Measurements from ENCODE around the gene DCAF8L2.

The DCAF8L2 gene

DNA sequence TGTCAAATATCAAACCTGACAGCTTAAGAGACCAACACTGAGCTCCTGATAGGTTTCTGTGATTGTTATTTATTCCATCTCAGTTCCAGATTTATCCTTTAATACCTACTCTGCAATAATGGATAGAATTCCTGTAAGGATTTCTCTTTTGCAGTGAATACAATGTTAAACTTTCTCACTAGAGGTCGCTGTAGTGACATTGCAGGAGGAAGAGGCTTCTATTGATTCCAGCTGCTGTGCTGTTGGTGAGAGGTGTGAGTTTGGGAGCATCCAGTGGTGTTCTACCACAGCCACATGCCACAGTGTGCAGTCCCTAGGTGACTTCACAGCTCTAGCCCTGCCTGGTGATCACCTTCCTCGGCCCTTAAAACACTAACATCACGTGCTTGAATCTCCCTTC lies 34.6 kb upstream of the DCAF8L2 start:
- 62% methylated on average over 2 of the region's 3 CpGs for WGBS
- H4K8ac ChIP-seq (ENCODE audit: low read length): no peak overlapping the region

DNA sequence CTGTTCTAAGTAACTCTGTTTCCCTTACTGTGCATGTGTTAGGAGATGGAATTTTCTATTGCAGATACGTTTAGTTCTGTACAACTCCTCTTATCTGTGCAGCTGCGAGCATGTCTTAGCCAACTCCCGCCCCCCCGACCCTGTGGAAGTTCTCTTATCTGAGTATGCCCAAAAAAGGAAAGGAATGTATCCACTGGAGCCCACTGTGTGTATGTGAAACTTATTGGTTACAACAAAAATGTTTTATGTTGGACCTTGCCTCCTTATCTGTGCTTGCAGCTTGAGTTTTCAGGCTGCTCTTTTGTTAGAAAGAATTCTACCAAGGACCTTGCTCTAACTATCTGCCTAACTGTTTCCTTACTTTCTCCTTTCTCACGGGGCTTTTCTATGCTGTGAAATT lies 24.2 kb upstream of the DCAF8L2 start:
- Histone ChIP-seq H3K27me3 (ENCODE audit: control insufficient read depth in 1 of 2, insufficient read depth in 1 of 2, low read length in 2 of 2) (no peaks in the 10 kb centered on the region), H3K27ac (ENCODE audit: low read length, poor library complexity, severe bottlenecking) (no peak overlapping the region), H3K4me2 (ENCODE audit: low read length, poor library complexity, severe bottlenecking) (no peak overlapping the region), H3K4me1 (ENCODE audit: control insufficient read depth, insufficient read depth, low read depth, low read length) (no peaks in the 10 kb centered on the region), H3K9ac (ENCODE audit: low read length) (no peak overlapping the region), H3K9me3 (ENCODE audit: control insufficient read depth, low read length) (no peaks in the 10 kb centered on the region), H3K79me1 (replicated peaks; ENCODE audit: low read length, poor library complexity, severe bottlenecking) (no peaks in the 10 kb centered on the region), H2AK5ac (ENCODE audit: low read length, severe bottlenecking) (no peak overlapping the region), H2BK5ac (ENCODE audit: low read depth, low read length, poor library complexity, severe bottlenecking) (no peak overlapping the region), H2AFZ (ENCODE audit: low read depth, low read length) (no peak overlapping the region), H3K4ac (ENCODE audit: low read depth in 1 of 2, low read length in 2 of 2) (no peak overlapping the region), H3K23ac (ENCODE audit: low read length in 2 of 2) (no peak overlapping the region), H2BK15ac (ENCODE audit: low read depth, poor library complexity, severe bottlenecking) (no peak overlapping the region), H3K36me3 (ENCODE audit: control insufficient read depth in 1 of 2, insufficient read depth in 2 of 2, low read depth in 1 of 2, low read length in 2 of 2) (no peaks in the 10 kb centered on the region), H4K91ac (ENCODE audit: low read length) (no peak overlapping the region), H4K8ac (ENCODE audit: low read length) (no peak overlapping the region), H3K18ac (ENCODE audit: low read depth in 1 of 2, low read length in 2 of 2) (no peak overlapping the region), H3K14ac (ENCODE audit: low read length in 2 of 2) (no peak overlapping the region), H2BK12ac (ENCODE audit: low read length in 2 of 2) (no peak overlapping the region), H3K4me3 (ENCODE audit: insufficient read depth in 1 of 2, low read depth in 1 of 2, low read length in 2 of 2) (no peak overlapping the region), H2BK120ac (ENCODE audit: low read depth, low read length) (no peak overlapping the region)
- no CpG with 5 or more reads among the region's 5 CpGs for WGBS
- DNase-seq: peak; percentile 1

More for the DNA sequence above, 34.6 kb upstream of the DCAF8L2 start:
- Histone ChIP-seq H3K9ac (ENCODE audit: low read length) (no peak overlapping the region), H2BK15ac (ENCODE audit: low read depth, poor library complexity, severe bottlenecking) (no peak overlapping the region), H2BK120ac (ENCODE audit: low read depth, low read length) (no peak overlapping the region), H3K23ac (ENCODE audit: low read length in 2 of 2) (no peak overlapping the region), H2BK12ac (ENCODE audit: low read length in 2 of 2) (no peak overlapping the region), H3K4ac (ENCODE audit: low read depth in 1 of 2, low read length in 2 of 2) (no peak overlapping the region), H3K27ac (ENCODE audit: low read length, poor library complexity, severe bottlenecking) (no peak overlapping the region), H3K4me1 (ENCODE audit: control insufficient read depth, insufficient read depth, low read depth, low read length) (no peaks in the 10 kb centered on the region), H3K4me3 (ENCODE audit: insufficient read depth in 1 of 2, low read depth in 1 of 2, low read length in 2 of 2) (no peak overlapping the region), H4K91ac (ENCODE audit: low read length) (no peak overlapping the region), H3K18ac (ENCODE audit: low read depth in 1 of 2, low read length in 2 of 2) (no peak overlapping the region), H3K36me3 (ENCODE audit: control insufficient read depth in 1 of 2, insufficient read depth in 2 of 2, low read depth in 1 of 2, low read length in 2 of 2) (no peaks in the 10 kb centered on the region), H2AFZ (ENCODE audit: low read depth, low read length) (no peak overlapping the region), H3K79me1 (replicated peaks; ENCODE audit: low read length, poor library complexity, severe bottlenecking) (no peaks in the 10 kb centered on the region), H2BK5ac (ENCODE audit: low read depth, low read length, poor library complexity, severe bottlenecking) (no peak overlapping the region), H3K9me3 (ENCODE audit: control insufficient read depth, low read length) (no peaks in the 10 kb centered on the region), H2AK5ac (ENCODE audit: low read length, severe bottlenecking) (no peak overlapping the region), H3K4me2 (ENCODE audit: low read length, poor library complexity, severe bottlenecking) (no peak overlapping the region), H3K14ac (ENCODE audit: low read length in 2 of 2) (no peak overlapping the region), H3K27me3 (ENCODE audit: control insufficient read depth in 1 of 2, insufficient read depth in 1 of 2, low read length in 2 of 2) (no peaks in the 10 kb centered on the region)
- peak; percentile 19 for DNase-seq

DNA sequence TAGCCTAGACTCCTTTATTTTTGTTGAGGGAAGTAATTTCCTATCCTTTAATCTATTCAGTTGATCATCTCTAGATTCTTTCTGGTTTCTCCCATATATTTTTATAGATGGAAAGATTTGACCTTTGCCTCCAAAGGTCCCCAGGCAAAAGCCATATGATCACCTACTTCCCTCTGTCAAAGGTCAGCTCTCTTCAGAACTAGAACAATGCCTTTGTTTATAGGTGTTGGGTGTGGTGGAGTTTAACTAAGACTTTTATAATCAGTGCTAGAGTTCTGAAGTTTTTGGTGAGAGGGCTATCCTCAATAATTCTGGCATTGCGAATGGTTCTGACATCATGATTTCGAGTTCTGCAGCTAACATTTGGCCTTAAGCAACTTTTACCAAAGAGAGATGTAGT lies 19.0 kb upstream of the DCAF8L2 start:
- H3K79me1 ChIP-seq (replicated peaks; ENCODE audit: low read length, poor library complexity, severe bottlenecking): no peaks in the 10 kb centered on the region
- H3K4me3 ChIP-seq (ENCODE audit: insufficient read depth in 1 of 2, low read depth in 1 of 2, low read length in 2 of 2): no peak overlapping the region
- DNase-seq: no peak
- H3K9ac ChIP-seq (ENCODE audit: low read length): no peak overlapping the region
- no peak overlapping the region for H3K18ac ChIP-seq (ENCODE audit: low read depth in 1 of 2, low read length in 2 of 2)
- H3K4me2 ChIP-seq (ENCODE audit: low read length, poor library complexity, severe bottlenecking): no peak overlapping the region
- no peaks in the 10 kb centered on the region for H3K9me3 ChIP-seq (ENCODE audit: control insufficient read depth, low read length)
- no peak overlapping the region for H2BK12ac ChIP-seq (ENCODE audit: low read length in 2 of 2)
- H2BK120ac ChIP-seq (ENCODE audit: low read depth, low read length): no peak overlapping the region
- H3K36me3 ChIP-seq (ENCODE audit: control insufficient read depth in 1 of 2, insufficient read depth in 2 of 2, low read depth in 1 of 2, low read length in 2 of 2): no peaks in the 10 kb centered on the region
- H3K23ac ChIP-seq (ENCODE audit: low read length in 2 of 2): no peak overlapping the region
- H3K27ac ChIP-seq (ENCODE audit: low read length, poor library complexity, severe bottlenecking): no peak overlapping the region
- H3K14ac ChIP-seq (ENCODE audit: low read length in 2 of 2): no peak overlapping the region
- no peak overlapping the region for H3K4ac ChIP-seq (ENCODE audit: low read depth in 1 of 2, low read length in 2 of 2)
- no peak overlapping the region for H4K91ac ChIP-seq (ENCODE audit: low read length)
- 75% methylated on average over 2 of the region's 2 CpGs for WGBS
- H2BK15ac ChIP-seq (ENCODE audit: low read depth, poor library complexity, severe bottlenecking): no peak overlapping the region
- H2AFZ ChIP-seq (ENCODE audit: low read depth, low read length): no peak overlapping the region
- no peaks in the 10 kb centered on the region for H3K4me1 ChIP-seq (ENCODE audit: control insufficient read depth, insufficient read depth, low read depth, low read length)
- H4K8ac ChIP-seq (ENCODE audit: low read length): no peak overlapping the region
- H3K27me3 ChIP-seq (ENCODE audit: control insufficient read depth in 1 of 2, insufficient read depth in 1 of 2, low read length in 2 of 2): no peaks in the 10 kb centered on the region
- no peak overlapping the region for H2BK5ac ChIP-seq (ENCODE audit: low read depth, low read length, poor library complexity, severe bottlenecking)
- H2AK5ac ChIP-seq (ENCODE audit: low read length, severe bottlenecking): no peak overlapping the region

DNA sequence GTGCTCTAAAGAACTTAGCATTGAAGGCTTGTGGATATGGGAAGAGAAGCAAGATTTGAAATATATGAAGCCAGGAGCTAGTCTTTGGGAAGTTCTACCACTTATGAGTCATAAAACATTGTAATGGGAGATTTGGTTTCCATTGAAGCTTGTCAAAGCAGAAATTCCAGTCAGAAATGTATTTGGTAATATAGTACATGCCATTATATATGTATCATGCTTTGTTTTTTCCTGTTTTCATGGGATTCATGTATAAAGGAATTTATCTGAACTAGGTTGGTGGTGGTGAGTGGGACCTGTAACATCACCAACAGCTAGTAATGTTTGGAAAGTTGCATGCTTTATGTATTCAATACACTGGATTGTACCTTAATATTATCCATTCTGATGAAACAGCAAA lies 14.6 kb upstream of the DCAF8L2 start:
- H2AK5ac ChIP-seq (ENCODE audit: low read length, severe bottlenecking): no peak overlapping the region
- no peaks in the 10 kb centered on the region for H3K79me1 ChIP-seq (replicated peaks; ENCODE audit: low read length, poor library complexity, severe bottlenecking)
- H2BK120ac ChIP-seq (ENCODE audit: low read depth, low read length): no peak overlapping the region
- H3K4me2 ChIP-seq (ENCODE audit: low read length, poor library complexity, severe bottlenecking): no peak overlapping the region
- H2BK15ac ChIP-seq (ENCODE audit: low read depth, poor library complexity, severe bottlenecking): no peak overlapping the region
- no peak overlapping the region for H4K8ac ChIP-seq (ENCODE audit: low read length)
- no peak overlapping the region for H3K9ac ChIP-seq (ENCODE audit: low read length)
- H3K27ac ChIP-seq (ENCODE audit: low read length, poor library complexity, severe bottlenecking): no peak overlapping the region
- no peak overlapping the region for H3K4me3 ChIP-seq (ENCODE audit: insufficient read depth in 1 of 2, low read depth in 1 of 2, low read length in 2 of 2)
- no peak overlapping the region for H3K4ac ChIP-seq (ENCODE audit: low read depth in 1 of 2, low read length in 2 of 2)
- H4K91ac ChIP-seq (ENCODE audit: low read length): no peak overlapping the region
- no peaks in the 10 kb centered on the region for H3K4me1 ChIP-seq (ENCODE audit: control insufficient read depth, insufficient read depth, low read depth, low read length)
- no peak for DNase-seq
- no peaks in the 10 kb centered on the region for H3K27me3 ChIP-seq (ENCODE audit: control insufficient read depth in 1 of 2, insufficient read depth in 1 of 2, low read length in 2 of 2)
- no peak overlapping the region for H2AFZ ChIP-seq (ENCODE audit: low read depth, low read length)
- no peaks in the 10 kb centered on the region for H3K9me3 ChIP-seq (ENCODE audit: control insufficient read depth, low read length)
- H2BK12ac ChIP-seq (ENCODE audit: low read length in 2 of 2): no peak overlapping the region
- H3K18ac ChIP-seq (ENCODE audit: low read depth in 1 of 2, low read length in 2 of 2): no peak overlapping the region
- no peak overlapping the region for H3K23ac ChIP-seq (ENCODE audit: low read length in 2 of 2)
- H3K14ac ChIP-seq (ENCODE audit: low read length in 2 of 2): no peak overlapping the region
- no peak overlapping the region for H2BK5ac ChIP-seq (ENCODE audit: low read depth, low read length, poor library complexity, severe bottlenecking)
- no peaks in the 10 kb centered on the region for H3K36me3 ChIP-seq (ENCODE audit: control insufficient read depth in 1 of 2, insufficient read depth in 2 of 2, low read depth in 1 of 2, low read length in 2 of 2)

Measured in mesenchymal stem cell (in vitro differentiated cells and primary cell).